Keratinocyte (primary cell): ENCODE results near the gene TMEM200B. TPM values are rescaled to one million over a fixed set of nuclear protein-coding genes. Genes with fewer than 3 reads are reported as not detected.

Experiments
- DNase-seq: peaks from one replicate; pipeline ENCODE4 v3.0.0-alpha.2; 2011; ENCODE audit warnings: low read depth, missing footprints, low spot score
- FAIRE-seq: peaks from 2 replicates; lab custom pipeline; 2011; peaks lifted over from hg19 to GRCh38; lab: Jason Lieb, UNC
- H2AFZ ChIP-seq: 2 replicates; pipeline ENCODE4 v1.6.0; 2012; ENCODE audit warnings: low read length, control low read depth, inconsistent platforms; ENCODE audit not compliant: control insufficient read depth
- H3K27ac ChIP-seq: 2 replicates; pipeline ENCODE4 v1.5.1; 2011; ENCODE audit warnings: low read length; ENCODE audit not compliant: control insufficient read depth, insufficient read depth
- H3K27me3 ChIP-seq: 3 replicates; pipeline ENCODE4 v1.6.0; 2011; ENCODE audit warnings: low read length; ENCODE audit not compliant: control insufficient read depth, insufficient read depth; ENCODE audit errors: extremely low read depth
- H3K36me3 ChIP-seq, 2 experiments: 2 replicates in 1 of 2; 3 replicates in 1 of 2; pipeline ENCODE4 v1.5.1; 2011; ENCODE audit warnings: low read length in 2 of 2, mild to moderate bottlenecking in 1 of 2; ENCODE audit not compliant: control insufficient read depth in 2 of 2, insufficient read depth in 2 of 2; ENCODE audit errors: extremely low read depth in 1 of 2
- H3K4me1 ChIP-seq: 3 replicates; pipeline ENCODE4 v1.5.1; 2011; ENCODE audit warnings: low read length; ENCODE audit not compliant: control insufficient read depth, insufficient read depth; ENCODE audit errors: extremely low read depth
- H3K4me2 ChIP-seq: 3 replicates; pipeline ENCODE4 v1.6.0; 2011; ENCODE audit warnings: low read depth, low read length; ENCODE audit not compliant: control insufficient read depth, insufficient read depth; ENCODE audit errors: extremely low read depth
- H3K4me3 ChIP-seq, 3 experiments: fragments of 200-600 bp in 1 of 3; sonication (generic) in 1 of 3; 2 replicates in 2 of 3; 3 replicates in 1 of 3; pipeline ENCODE4 v1.5.1; 2011 to 2016; ENCODE audit warnings: low read length in 3 of 3, mild to moderate bottlenecking in 3 of 3, control low read depth in 2 of 3, inconsistent platforms in 1 of 3, low read depth in 1 of 3, mixed read lengths in 1 of 3, mixed run types in 1 of 3, moderate library complexity in 1 of 3; ENCODE audit not compliant: control insufficient read depth in 2 of 3, insufficient read depth in 2 of 3; ENCODE audit errors: extremely low read depth in 1 of 3
- H3K79me2 ChIP-seq: 2 replicates; pipeline ENCODE4 v1.6.0; 2012; ENCODE audit warnings: low read length; ENCODE audit not compliant: control insufficient read depth, insufficient read depth
- H3K9ac ChIP-seq: 3 replicates; pipeline ENCODE4 v1.6.0; 2011; ENCODE audit warnings: low read length; ENCODE audit not compliant: control insufficient read depth, insufficient read depth; ENCODE audit errors: extremely low read depth
- H3K9me1 ChIP-seq: 3 replicates; pipeline ENCODE4 v1.6.0; 2011; ENCODE audit warnings: low read length; ENCODE audit not compliant: control insufficient read depth, insufficient read depth; ENCODE audit errors: extremely low read depth
- H3K9me3 ChIP-seq: 2 replicates; pipeline ENCODE4 v1.5.1; 2012; ENCODE audit warnings: low read depth, low read length; ENCODE audit not compliant: control insufficient read depth
- H4K20me1 ChIP-seq: 3 replicates; pipeline ENCODE4 v1.6.0; 2011; ENCODE audit warnings: low read length; ENCODE audit not compliant: control insufficient read depth, insufficient read depth; ENCODE audit errors: extremely low read depth
- EZH2 ChIP-seq: IDR thresholded peaks from one replicate; pipeline ENCODE4 v1.6.1; 2012; ENCODE audit warnings: inconsistent platforms, mild to moderate bottlenecking, low read length, moderate library complexity
- dilution Hi-C: fragments of 300-500 bp; cut with MboI; formaldehyde crosslinking; loops from one replicate; pipeline ENCODE4 v1.7.0; 2020; ENCODE audit warnings: low sequenced_read_pairs; ENCODE audit not compliant: extremely low pct_ligation_motif_present
- polyA minus RNA-seq, 3 experiments: library from RNA; depleted of rRNA, polyadenylated mRNA; stranded (reverse); fragments of >200 nt; gene quantifications; 1 replicate in 1 of 3; 2 replicates in 1 of 3; 3 replicates in 1 of 3; pipeline ENCODE4 v1.2.3, GENCODE V29; 2011
- polyA plus RNA-seq, 5 experiments: library from polyadenylated mRNA; depleted of rRNA in 3 of 5; stranded (reverse) in 3 of 5; stranded (forward) in 1 of 5; unstranded in 1 of 5; fragments of >200 nt; gene quantifications; 1 replicate in 1 of 5; 2 replicates in 3 of 5; 3 replicates in 1 of 5; pipeline versions ENCODE4 v1.2.1 to v1.2.3, GENCODE V29; 2011 to 2012; ENCODE audit warnings: missing spikeins in 2 of 5, low read depth in 1 of 5, low replicate concordance in 1 of 5
- TF ChIP-seq, protein P1 (sequence below), 3 experiments: IDR thresholded peaks in 1 of 3; conservative IDR thresholded peaks in 1 of 3; optimal IDR thresholded peaks in 1 of 3; 2 replicates in 2 of 3; 3 replicates in 1 of 3; pipeline versions ENCODE3 to v1.5.1; 2011; ENCODE audit warnings: low read length in 3 of 3, mild to moderate bottlenecking in 3 of 3, moderate library complexity in 2 of 3, control low read depth in 1 of 3, inconsistent platforms in 1 of 3; ENCODE audit not compliant: insufficient read depth in 2 of 3; ENCODE audit errors: extremely low read depth in 1 of 3

TMEM200B gene
- polyA plus RNA-seq (0.18 to 0.82 TPM (median 0.59 TPM) in 3 replicates), polyA minus RNA-seq (0.10 to 0.45 TPM (median 0.23 TPM) in 3 replicates)
- not detected for polyA plus RNA-seq (2011; ENCODE audit: low read depth)
- 0.18 and 0.19 TPM in 2 replicates for polyA plus RNA-seq (2011; cell fraction: cytosol; rRNA removed)
- polyA plus RNA-seq (2011; cell fraction: nucleus; rRNA removed) = 0.22 and 0.33 TPM in 2 replicates
- 0.39 and 1.00 TPM in 2 replicates for polyA plus RNA-seq (2012; ENCODE audit: low replicate concordance)
- polyA minus RNA-seq (2011; cell fraction: cytosol; rRNA and poly(A)+ RNA removed) = not detected
- 0.21 TPM in 1 of 2 replicates, not detected in the other for polyA minus RNA-seq (2011; cell fraction: nucleus; rRNA and poly(A)+ RNA removed)

- no peaks in the 10 kb centered on the region for H3K9me3 ChIP-seq
- dilution Hi-C loops = no loop called here
- peak; percentile 71 for TF ChIP-seq EZH2
- TF ChIP-seq, protein P1, sequence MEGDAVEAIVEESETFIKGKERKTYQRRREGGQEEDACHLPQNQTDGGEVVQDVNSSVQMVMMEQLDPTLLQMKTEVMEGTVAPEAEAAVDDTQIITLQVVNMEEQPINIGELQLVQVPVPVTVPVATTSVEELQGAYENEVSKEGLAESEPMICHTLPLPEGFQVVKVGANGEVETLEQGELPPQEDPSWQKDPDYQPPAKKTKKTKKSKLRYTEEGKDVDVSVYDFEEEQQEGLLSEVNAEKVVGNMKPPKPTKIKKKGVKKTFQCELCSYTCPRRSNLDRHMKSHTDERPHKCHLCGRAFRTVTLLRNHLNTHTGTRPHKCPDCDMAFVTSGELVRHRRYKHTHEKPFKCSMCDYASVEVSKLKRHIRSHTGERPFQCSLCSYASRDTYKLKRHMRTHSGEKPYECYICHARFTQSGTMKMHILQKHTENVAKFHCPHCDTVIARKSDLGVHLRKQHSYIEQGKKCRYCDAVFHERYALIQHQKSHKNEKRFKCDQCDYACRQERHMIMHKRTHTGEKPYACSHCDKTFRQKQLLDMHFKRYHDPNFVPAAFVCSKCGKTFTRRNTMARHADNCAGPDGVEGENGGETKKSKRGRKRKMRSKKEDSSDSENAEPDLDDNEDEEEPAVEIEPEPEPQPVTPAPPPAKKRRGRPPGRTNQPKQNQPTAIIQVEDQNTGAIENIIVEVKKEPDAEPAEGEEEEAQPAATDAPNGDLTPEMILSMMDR (optimal IDR thresholded peaks at IDR 0.05 in 1 of 3, IDR thresholded peaks at IDR 0.05 in 1 of 3, conservative IDR thresholded peaks at IDR 0.05 in 1 of 3; ENCODE audit: extremely low read depth in 1 of 3, insufficient read depth in 2 of 3, low read length in 3 of 3) = no peak
- DNase-seq = no peak
- H3K4me2 ChIP-seq = peak within 1 kb of the TSS; percentile 85
- H3K27ac ChIP-seq = no peak within 1 kb of the TSS
- FAIRE-seq = no peak
- H3K9ac ChIP-seq = peak within 1 kb of the TSS; percentile 54
- peaks cover 38% of the 10 kb centered on the region for H3K27me3 ChIP-seq
- peak within 1 kb of the TSS; percentile 62 for H2AFZ ChIP-seq
- H3K79me2 ChIP-seq = no peaks in the 10 kb centered on the region
- H3K4me3 ChIP-seq = peak within 1 kb of the TSS; percentile 44 to 68 (median 63)
- H3K36me3 ChIP-seq = peaks cover 0 to 1% of the 10 kb centered on the region in 2 experiments
- no peaks in the 10 kb centered on the region for H3K9me1 ChIP-seq
- peaks cover 10% of the 10 kb centered on the region for H3K4me1 ChIP-seq
- H4K20me1 ChIP-seq = no peaks in the 10 kb centered on the region
These were observed at the start of gene TMEM200B for GRCh38 chr1:29123887-29124365. TSS of gene TMEM200B (minus strand) at chr1:29123903. CDS start at chr1:29121828, 2,075 bp downstream.

GRCh38 chr1:29172415-29172939, 48.8 kb upstream of the TMEM200B start:
- Histone ChIP-seq H3K4me3 (no peak overlapping the region), H4K20me1 (peaks cover 31% of the 10 kb centered on the region), H3K9me3 (no peaks in the 10 kb centered on the region), H3K79me2 (peaks cover 98% of the 10 kb centered on the region), H2AFZ (no peak overlapping the region), H3K4me2 (no peak overlapping the region), H3K9me1 (peaks cover 8% of the 10 kb centered on the region), H3K27me3 (no peaks in the 10 kb centered on the region), H3K4me1 (peaks cover under 1% of the 10 kb centered on the region), H3K9ac (no peak overlapping the region), H3K36me3 (peaks cover 5 to 9% of the 10 kb centered on the region in 2 experiments), H3K27ac (no peak overlapping the region)
- TF ChIP-seq, protein P1 (optimal IDR thresholded peaks at IDR 0.05 in 1 of 3, IDR thresholded peaks at IDR 0.05 in 1 of 3, conservative IDR thresholded peaks at IDR 0.05 in 1 of 3; ENCODE audit: extremely low read depth in 1 of 3, insufficient read depth in 2 of 3, low read length in 3 of 3) = no peak
- TF ChIP-seq EZH2 = no peak
- FAIRE-seq = no peak
- DNase-seq = no peak
- dilution Hi-C loops = no loop called here
